Trophoblast cell (in vitro differentiated cells and primary cell): ENCODE results near the gene TRABD2B.
A peak's percentile ranks its signal among the peaks of the same experiment; 100 is the strongest.

Source experiments
- DNase-seq, 2 donors: peaks; one replicate each; pipeline ENCODE4 v3.0.0-alpha.2; 2016
- H2AFZ ChIP-seq: 2 replicates; pipeline ENCODE4 v1.6.1; 2013; ENCODE audit warnings: low read length, moderate library complexity, mild to moderate bottlenecking; ENCODE audit not compliant: insufficient read depth, poor library complexity
- H2AK5ac ChIP-seq: 2 replicates; pipeline ENCODE4 v1.6.1; 2013; ENCODE audit warnings: mild to moderate bottlenecking, low read length
- H2BK120ac ChIP-seq: 2 replicates; pipeline ENCODE4 v1.6.1; 2013; ENCODE audit warnings: low read length, mild to moderate bottlenecking, moderate library complexity; ENCODE audit not compliant: insufficient read depth, poor library complexity
- H2BK12ac ChIP-seq: 2 replicates; pipeline ENCODE4 v1.6.1; 2013; ENCODE audit warnings: mild to moderate bottlenecking, low read length, moderate library complexity
- H2BK5ac ChIP-seq: 2 replicates; pipeline ENCODE4 v1.6.1; 2013; ENCODE audit warnings: low read length, low read depth, moderate library complexity, mild to moderate bottlenecking; ENCODE audit not compliant: poor library complexity
- H3K14ac ChIP-seq: 2 replicates; pipeline ENCODE4 v1.6.1; 2013; ENCODE audit warnings: mild to moderate bottlenecking, low read length
- H3K18ac ChIP-seq: 2 replicates; pipeline ENCODE4 v1.6.1; 2013; ENCODE audit warnings: mild to moderate bottlenecking, low read length
- H3K23ac ChIP-seq: 2 replicates; pipeline ENCODE4 v1.6.1; 2013; ENCODE audit warnings: low read length
- H3K27ac ChIP-seq: 2 replicates; pipeline ENCODE4 v1.5.1; 2013; ENCODE audit warnings: low read depth, mild to moderate bottlenecking, inconsistent platforms, low read length, moderate library complexity
- H3K27me3 ChIP-seq: 2 replicates; pipeline ENCODE4 v1.6.1; 2013; ENCODE audit warnings: inconsistent platforms, mild to moderate bottlenecking, low read length, moderate library complexity; ENCODE audit not compliant: insufficient read depth
- H3K36me3 ChIP-seq, 2 experiments: 1 replicate in 1 of 2; 2 replicates in 1 of 2; pipeline ENCODE4 v1.6.1; 2013; ENCODE audit warnings: low read length in 2 of 2, mild to moderate bottlenecking in 2 of 2, moderate library complexity in 1 of 2; ENCODE audit not compliant: insufficient read depth in 2 of 2, control insufficient read depth in 1 of 2
- H3K4ac ChIP-seq: 2 replicates; pipeline ENCODE4 v1.6.1; 2013; ENCODE audit warnings: low read depth, mild to moderate bottlenecking, low read length, moderate library complexity
- H3K4me1 ChIP-seq, 2 experiments: 1 replicate in 1 of 2; 2 replicates in 1 of 2; pipeline ENCODE4 v1.6.1; 2013; ENCODE audit warnings: low read length in 2 of 2, mild to moderate bottlenecking in 2 of 2, moderate library complexity in 1 of 2; ENCODE audit not compliant: insufficient read depth in 2 of 2, control insufficient read depth in 1 of 2
- H3K4me2 ChIP-seq: 2 replicates; pipeline ENCODE4 v1.6.1; 2013; ENCODE audit warnings: inconsistent platforms, mild to moderate bottlenecking, low read length, moderate library complexity
- H3K4me3 ChIP-seq: 2 replicates; pipeline ENCODE4 v1.5.1; 2013; ENCODE audit warnings: mild to moderate bottlenecking, low read depth, low read length, inconsistent platforms
- H3K79me1 ChIP-seq: one replicate; pipeline ENCODE4 v1.6.1; 2013; ENCODE audit warnings: low read length
- H3K79me2 ChIP-seq: 2 replicates; pipeline ENCODE4 v1.6.1; 2013; ENCODE audit warnings: low read length, mild to moderate bottlenecking; ENCODE audit not compliant: control insufficient read depth, insufficient read depth, poor library complexity
- H3K9ac ChIP-seq: 2 replicates; pipeline ENCODE4 v1.6.1; 2013; ENCODE audit warnings: mild to moderate bottlenecking, low read length
- H3K9me3 ChIP-seq: 2 replicates; pipeline ENCODE4 v1.6.1; 2013; ENCODE audit warnings: low read depth, mild to moderate bottlenecking, control low read depth, inconsistent platforms, low read length; ENCODE audit not compliant: insufficient read depth
- H4K12ac ChIP-seq: 2 replicates; pipeline ENCODE4 v1.6.1; 2013; ENCODE audit warnings: low read depth, mild to moderate bottlenecking, low read length, moderate library complexity
- H4K8ac ChIP-seq: 2 replicates; pipeline ENCODE4 v1.6.1; 2013; ENCODE audit warnings: low read depth, mild to moderate bottlenecking, low read length, moderate library complexity
- H4K91ac ChIP-seq: one replicate; pipeline ENCODE4 v1.6.1; 2013; ENCODE audit warnings: low read depth, mild to moderate bottlenecking, low read length, moderate library complexity
- WGBS: extraction: QIAGEN DNeasy Blood & Tissue Kit; methylation state at CpG from one replicate; pipeline ENCODE4 v1.1.7; 2013; ENCODE audit warnings: missing lambda C conversion rate; ENCODE audit not compliant: insufficient read length, insufficient coverage; ENCODE audit errors: extremely low coverage; 5-methylcytosine and 5-hydroxymethylcytosine counted together

TRABD2B gene

GRCh38 chr1:47947531-47947930, 49.7 kb downstream of the TRABD2B start:
- no peak overlapping the region for H2BK5ac ChIP-seq
- H3K27me3 ChIP-seq: no peaks in the 10 kb centered on the region
- H3K36me3 ChIP-seq: no peaks in the 10 kb centered on the region
- no peak overlapping the region for H3K27ac ChIP-seq
- H3K4me1 ChIP-seq: no peaks in the 10 kb centered on the region
- H3K9me3 ChIP-seq: no peaks in the 10 kb centered on the region
- H4K8ac ChIP-seq: no peak overlapping the region
- H3K23ac ChIP-seq: no peak overlapping the region
- H3K18ac ChIP-seq: no peak overlapping the region
- no peak overlapping the region for H4K91ac ChIP-seq
- H3K4me2 ChIP-seq: no peak overlapping the region
- no peak overlapping the region for H3K14ac ChIP-seq
- no peak overlapping the region for H3K4me3 ChIP-seq
- H2BK12ac ChIP-seq: no peak overlapping the region
- H3K79me2 ChIP-seq: no peaks in the 10 kb centered on the region
- H3K9ac ChIP-seq: no peak overlapping the region
- H2AK5ac ChIP-seq: no peak overlapping the region
- H3K79me1 ChIP-seq: no peaks in the 10 kb centered on the region
- H2BK120ac ChIP-seq: no peak overlapping the region
- no peak overlapping the region for H4K12ac ChIP-seq
- H2AFZ ChIP-seq: no peak overlapping the region
- no peak overlapping the region for H3K4ac ChIP-seq
- no peak for DNase-seq
- no CpG with 5 or more reads among the region's 6 CpGs for WGBS

GRCh38 chr1:47944561-47944960, 52.6 kb downstream of the TRABD2B start:
- Histone ChIP-seq H4K91ac (no peak overlapping the region), H3K27me3 (no peaks in the 10 kb centered on the region), H3K9me3 (no peaks in the 10 kb centered on the region)

GRCh38 chr1:47942240-47942629, 55.0 kb downstream of the TRABD2B start:
- H3K4ac ChIP-seq: no peak overlapping the region
- H4K12ac ChIP-seq: no peak overlapping the region
- H3K9me3 ChIP-seq: no peaks in the 10 kb centered on the region
- H2AFZ ChIP-seq: no peak overlapping the region
- no peaks in the 10 kb centered on the region for H3K36me3 ChIP-seq
- WGBS: no CpG with 5 or more reads among the region's 3 CpGs
- no peaks in the 10 kb centered on the region for H3K4me1 ChIP-seq
- H4K8ac ChIP-seq: no peak overlapping the region
- H3K23ac ChIP-seq: no peak overlapping the region
- no peak overlapping the region for H3K27ac ChIP-seq
- no peak overlapping the region for H3K4me3 ChIP-seq
- H3K18ac ChIP-seq: no peak overlapping the region
- no peak overlapping the region for H4K91ac ChIP-seq
- no peak overlapping the region for H3K9ac ChIP-seq
- no peaks in the 10 kb centered on the region for H3K27me3 ChIP-seq
- H2BK5ac ChIP-seq: no peak overlapping the region
- no peak overlapping the region for H3K4me2 ChIP-seq
- no peak overlapping the region for H3K14ac ChIP-seq
- no peak overlapping the region for H2AK5ac ChIP-seq
- no peak overlapping the region for H2BK12ac ChIP-seq
- DNase-seq: no peak
- H2BK120ac ChIP-seq: no peak overlapping the region
- no peaks in the 10 kb centered on the region for H3K79me2 ChIP-seq
- no peaks in the 10 kb centered on the region for H3K79me1 ChIP-seq

More at GRCh38 chr1:47944561-47944960, 52.6 kb downstream of the TRABD2B start:
- Histone ChIP-seq H4K8ac (no peak overlapping the region), H2BK5ac (no peak overlapping the region), H3K79me2 (no peaks in the 10 kb centered on the region), H3K23ac (no peak overlapping the region), H3K18ac (no peak overlapping the region), H2AK5ac (no peak overlapping the region), H3K14ac (no peak overlapping the region), H2BK12ac (no peak overlapping the region), H3K9ac (no peak overlapping the region), H3K79me1 (no peaks in the 10 kb centered on the region), H3K4ac (no peak overlapping the region), H3K36me3 (no peaks in the 10 kb centered on the region), H3K27ac (no peak overlapping the region), H2BK120ac (no peak overlapping the region), H4K12ac (no peak overlapping the region), H3K4me2 (no peak overlapping the region), H3K4me1 (no peaks in the 10 kb centered on the region), H3K4me3 (no peak overlapping the region), H2AFZ (no peak overlapping the region)
- no CpG with 5 or more reads among the region's 4 CpGs for WGBS
- no peak for DNase-seq

GRCh38 chr1:47941609-47942239, 55.5 kb downstream of the TRABD2B start:
- H2AK5ac ChIP-seq: no peak overlapping the region
- no peak overlapping the region for H2BK120ac ChIP-seq
- no peaks in the 10 kb centered on the region for H3K36me3 ChIP-seq
- H3K4me1 ChIP-seq: no peaks in the 10 kb centered on the region
- no peak overlapping the region for H2BK5ac ChIP-seq
- no peak overlapping the region for H3K18ac ChIP-seq
- H3K23ac ChIP-seq: no peak overlapping the region
- H2BK12ac ChIP-seq: no peak overlapping the region
- H3K79me1 ChIP-seq: no peaks in the 10 kb centered on the region
- no peak overlapping the region for H2AFZ ChIP-seq
- no peak overlapping the region for H3K14ac ChIP-seq
- H3K4me3 ChIP-seq: no peak overlapping the region
- no peaks in the 10 kb centered on the region for H3K27me3 ChIP-seq
- peak in 1 of 2 donors; percentile 7 for DNase-seq
- H4K8ac ChIP-seq: no peak overlapping the region
- H4K12ac ChIP-seq: no peak overlapping the region
- no peaks in the 10 kb centered on the region for H3K9me3 ChIP-seq
- no CpG with 5 or more reads among the region's 2 CpGs for WGBS
- no peak overlapping the region for H3K4me2 ChIP-seq
- H3K4ac ChIP-seq: no peak overlapping the region
- no peak overlapping the region for H4K91ac ChIP-seq
- no peak overlapping the region for H3K9ac ChIP-seq
- H3K27ac ChIP-seq: no peak overlapping the region
- H3K79me2 ChIP-seq: no peaks in the 10 kb centered on the region
